HTERT RPE-1 (cell line): ENCODE data around the gene FAM222A.

Source experiments
- in situ Hi-C: fragments of 300-500 bp; cut with MboI; formaldehyde crosslinking; loops from 4 replicates; pipeline ENCODE4 v1.14.3; 2020; ENCODE audit warnings: low sequenced_read_pairs

Gene FAM222A

DNA sequence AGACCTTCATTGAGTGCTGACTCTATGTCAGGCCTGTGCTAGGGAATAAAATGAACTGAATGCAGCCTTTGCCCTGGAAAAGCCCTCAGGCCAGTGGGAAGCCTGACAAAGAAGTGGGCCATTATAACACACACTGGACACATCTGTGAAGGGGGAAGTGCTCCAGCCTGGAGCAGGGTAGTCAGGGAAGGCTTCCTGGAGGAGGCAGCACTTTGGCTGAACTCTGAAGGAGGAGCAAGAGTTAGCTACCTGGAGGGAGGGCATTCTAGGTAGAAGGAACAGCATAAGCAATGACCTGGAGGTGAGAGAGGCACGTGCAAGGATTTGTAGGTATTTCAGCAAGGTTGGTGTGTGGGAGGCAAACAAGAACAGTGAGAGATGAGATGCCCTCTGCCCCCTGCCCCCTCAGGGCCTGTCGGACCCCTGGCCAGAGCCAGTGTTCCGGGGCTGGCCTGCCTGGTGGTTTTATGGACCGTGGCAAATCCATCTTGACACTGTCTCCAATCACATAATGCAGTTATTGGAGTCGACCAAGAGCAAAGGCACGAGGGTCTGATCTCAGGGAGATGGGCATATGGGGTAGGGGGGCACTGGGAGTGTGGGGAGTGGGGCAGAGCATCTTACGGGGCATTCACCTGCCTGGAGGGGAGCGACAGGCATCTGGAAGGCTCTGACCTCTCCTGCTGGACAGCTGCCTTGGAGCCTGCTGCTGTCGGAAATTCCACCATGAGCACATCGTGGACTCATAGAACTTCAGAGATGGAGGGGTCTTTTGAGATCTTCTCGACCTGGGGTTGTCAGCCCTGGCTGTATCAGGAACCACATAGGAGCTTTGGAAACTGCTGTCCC lies 2.7 kb upstream of the FAM222A start:
- in situ Hi-C loops, result no loop called here

DNA sequence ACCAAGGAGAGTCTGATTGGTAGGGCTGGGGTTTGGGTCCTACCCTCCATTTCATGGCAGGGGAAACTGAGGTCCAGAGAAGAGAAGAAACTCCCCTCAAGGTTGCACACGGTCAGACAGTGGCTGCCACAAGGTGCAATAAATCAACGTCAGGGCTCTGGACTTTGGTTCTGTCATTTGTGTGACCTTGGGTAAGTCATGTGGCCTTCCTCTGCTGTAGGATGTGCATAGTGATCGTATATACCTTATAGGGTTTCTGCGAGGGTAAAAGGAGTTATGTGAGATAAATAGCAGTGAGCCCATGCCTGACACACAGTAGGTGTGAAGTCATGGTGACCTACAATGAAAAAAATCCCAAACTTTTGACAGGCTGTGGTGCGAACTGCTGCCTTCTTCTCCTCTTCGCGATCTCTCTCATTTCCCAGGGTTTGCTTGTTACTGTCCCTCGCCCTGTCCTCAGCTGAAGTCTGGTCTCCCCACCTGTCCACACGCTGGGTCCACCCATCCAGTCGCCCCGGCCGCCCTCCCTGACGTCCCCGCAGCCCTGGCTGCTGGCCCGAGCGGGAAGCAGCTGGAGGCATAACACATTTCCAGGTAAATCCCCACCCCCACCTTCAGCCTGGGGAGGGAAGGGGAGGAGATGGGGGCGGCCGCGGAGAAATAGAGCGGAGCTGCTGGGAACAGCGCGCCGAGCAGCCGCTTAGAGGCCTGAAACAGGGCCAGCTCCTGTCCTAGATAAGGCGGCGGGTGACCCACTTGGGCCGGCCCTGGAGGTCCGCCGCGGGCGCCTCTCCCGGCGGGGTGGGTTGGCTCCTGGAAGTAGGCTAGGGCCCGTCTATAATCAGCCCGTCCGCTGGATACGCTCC lies 1.8 kb upstream of the FAM222A start:
- in situ Hi-C loops, result no loop called here

GRCh38 chr12:109714141-109714912 lies 702 bp downstream of the FAM222A start:
- in situ Hi-C loops, result no loop called here

DNA sequence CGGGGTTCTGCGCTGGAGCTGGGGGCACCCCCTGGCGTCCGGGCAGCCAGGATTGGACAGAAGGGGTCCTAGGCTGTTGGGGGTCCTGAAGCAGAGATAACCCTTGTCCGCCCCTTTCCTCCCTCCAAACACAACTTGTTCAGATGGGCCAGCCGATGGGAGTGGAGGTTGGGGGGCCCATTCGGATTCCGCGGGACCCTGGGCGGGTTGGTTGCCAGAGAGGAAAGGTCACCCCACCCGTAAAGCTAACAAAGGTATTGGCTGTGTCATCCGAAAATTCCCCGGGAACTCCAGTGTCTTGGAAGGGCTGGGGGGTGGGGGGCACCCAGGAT lies 1.3 kb downstream of the FAM222A start:
- in situ Hi-C loops, result no loop called here

GRCh38 chr12:109715310-109716091 lies 1.9 kb downstream of the FAM222A start:
- in situ Hi-C loops, result no loop called here

DNA sequence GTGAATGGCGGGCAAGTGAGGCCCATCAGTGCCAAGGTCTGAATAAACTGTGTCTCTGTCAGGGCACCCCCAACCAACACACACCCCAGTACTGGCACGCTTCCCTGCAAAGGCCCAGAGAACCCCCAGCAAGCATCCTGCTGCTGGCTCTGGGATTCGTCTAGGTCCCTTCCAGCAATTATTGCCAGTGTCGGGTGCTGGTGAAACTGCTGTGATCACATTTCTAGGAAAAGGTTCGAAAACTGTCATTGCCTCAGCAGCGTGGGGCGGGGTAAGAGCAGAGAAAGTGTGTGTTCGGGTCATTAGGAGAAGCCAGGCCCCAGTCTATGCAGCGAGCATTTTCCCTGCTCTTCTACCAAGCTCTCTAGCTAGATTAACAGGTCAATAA lies 2.5 kb downstream of the FAM222A start:
- in situ Hi-C loops, result no loop called here

- in situ Hi-C loops, result no loop called here
Measured at GRCh38 chr12:109716512-109717389, 3.1 kb downstream of the FAM222A start.

DNA sequence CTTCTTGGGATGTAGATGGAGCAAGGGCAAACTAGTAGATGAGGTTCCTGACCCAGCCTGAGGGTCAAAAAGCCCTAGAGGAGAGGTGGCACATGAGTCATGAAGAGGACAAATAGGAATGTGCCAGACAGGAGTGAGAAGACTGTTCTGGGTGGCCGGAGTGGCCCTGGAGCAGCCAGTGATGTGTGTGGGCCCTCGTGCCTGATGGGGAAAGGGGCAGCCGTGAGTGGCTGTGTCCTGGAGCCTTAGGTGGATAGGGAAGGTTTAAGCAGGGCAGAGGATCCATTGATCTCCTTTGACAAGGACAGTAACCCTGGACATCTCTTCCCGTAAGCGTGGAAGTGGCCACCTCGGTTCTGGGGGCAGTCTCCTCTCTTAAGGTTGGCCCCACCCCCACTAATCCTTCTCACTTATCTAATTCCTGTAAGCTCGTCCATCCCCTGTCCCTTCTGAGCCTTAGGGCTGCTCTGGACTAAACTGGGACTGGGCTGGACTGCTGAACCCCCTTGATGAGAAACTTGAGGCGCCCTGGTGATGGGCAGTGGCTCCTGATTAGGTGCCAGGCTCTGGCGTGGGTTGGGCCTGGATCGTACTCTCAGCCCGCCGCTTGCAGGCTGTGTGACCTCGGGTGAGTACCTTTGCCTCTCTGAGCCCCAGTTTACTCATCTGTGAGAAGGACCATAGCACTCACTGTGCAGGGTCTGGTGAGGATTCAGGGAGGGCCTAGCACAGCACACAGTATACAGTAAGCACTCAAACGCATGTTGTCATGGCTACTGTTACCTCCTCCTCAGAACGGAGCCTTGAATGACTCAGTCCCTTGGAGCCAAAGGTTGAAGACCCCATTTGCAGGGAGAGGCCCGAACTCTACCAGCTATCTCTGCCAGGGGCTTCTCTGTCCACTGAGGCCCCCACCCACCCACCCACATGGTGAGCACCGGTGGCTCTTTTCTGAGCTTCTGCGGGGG lies 4.0 kb downstream of the FAM222A start:
- in situ Hi-C loops, result no loop called here

GRCh38 chr12:109718390-109718789 lies 4.8 kb downstream of the FAM222A start:
- in situ Hi-C loops, result no loop called here

DNA sequence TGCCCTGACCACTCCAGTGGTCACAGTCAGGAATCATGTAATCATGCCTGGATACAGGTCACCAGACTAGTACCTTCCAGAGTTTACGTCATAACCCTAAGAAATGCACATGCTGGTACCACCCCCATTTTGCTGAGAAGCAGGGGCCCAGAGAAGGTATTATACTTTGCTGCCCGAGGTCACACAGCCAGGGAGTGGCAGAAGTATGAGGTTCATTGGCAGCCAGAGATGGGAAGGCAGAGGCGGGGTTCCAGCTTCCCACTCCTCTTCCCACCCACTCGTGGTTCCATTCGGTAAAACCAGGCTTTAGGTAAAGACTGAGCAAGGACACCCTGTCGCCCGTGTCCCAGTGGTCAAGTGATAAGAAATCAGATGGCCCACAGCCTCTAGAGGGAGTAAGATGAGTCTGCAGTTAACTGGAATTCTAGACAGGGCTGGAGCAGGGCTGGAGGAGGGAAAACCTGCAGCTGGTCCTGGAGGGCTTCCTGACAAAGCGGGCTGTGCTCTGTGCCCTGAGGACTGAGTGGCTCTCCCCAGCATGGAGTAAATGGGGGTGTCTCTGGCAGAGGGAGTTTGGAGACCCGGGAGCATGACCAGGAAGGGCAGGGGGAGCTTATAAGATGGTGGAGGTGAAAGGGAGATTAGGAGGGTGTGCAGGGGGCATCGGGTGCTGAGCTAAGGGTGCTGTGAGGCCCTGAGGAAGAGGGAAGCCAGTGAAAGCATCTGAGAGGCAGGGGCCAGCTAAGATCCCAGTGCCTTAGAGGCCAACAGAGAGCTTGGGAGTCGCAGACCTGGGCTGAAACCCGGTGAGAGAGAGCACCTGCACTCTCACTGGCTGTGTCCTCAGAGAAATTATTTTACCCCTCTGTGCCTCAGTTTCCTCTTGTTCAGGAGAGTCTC lies 5.7 kb downstream of the FAM222A start:
- in situ Hi-C loops, result no loop called here

GRCh38 chr12:109720152-109720856 lies 6.7 kb downstream of the FAM222A start:
- in situ Hi-C loops, result no loop called here

DNA sequence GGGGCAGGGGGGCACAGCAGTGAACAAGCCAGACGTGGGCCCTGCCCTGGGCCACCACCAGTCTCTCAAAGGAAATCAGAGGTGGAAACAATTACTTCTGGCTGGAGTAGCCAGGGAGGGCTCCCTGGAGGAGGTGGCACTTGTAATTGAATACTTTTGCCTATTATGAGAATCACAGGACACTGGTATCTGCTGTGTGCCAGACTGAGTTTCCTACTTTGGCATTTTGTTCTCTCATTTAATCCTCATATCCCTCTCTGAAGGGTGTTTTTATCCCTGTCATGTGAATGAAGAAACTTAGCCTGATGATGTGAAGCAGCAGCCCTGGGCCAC lies 7.2 kb downstream of the FAM222A start:
- in situ Hi-C loops, result no loop called here

- in situ Hi-C loops, result no loop called here
Measured at GRCh38 chr12:109721276-109721675, 7.7 kb downstream of the FAM222A start.

DNA sequence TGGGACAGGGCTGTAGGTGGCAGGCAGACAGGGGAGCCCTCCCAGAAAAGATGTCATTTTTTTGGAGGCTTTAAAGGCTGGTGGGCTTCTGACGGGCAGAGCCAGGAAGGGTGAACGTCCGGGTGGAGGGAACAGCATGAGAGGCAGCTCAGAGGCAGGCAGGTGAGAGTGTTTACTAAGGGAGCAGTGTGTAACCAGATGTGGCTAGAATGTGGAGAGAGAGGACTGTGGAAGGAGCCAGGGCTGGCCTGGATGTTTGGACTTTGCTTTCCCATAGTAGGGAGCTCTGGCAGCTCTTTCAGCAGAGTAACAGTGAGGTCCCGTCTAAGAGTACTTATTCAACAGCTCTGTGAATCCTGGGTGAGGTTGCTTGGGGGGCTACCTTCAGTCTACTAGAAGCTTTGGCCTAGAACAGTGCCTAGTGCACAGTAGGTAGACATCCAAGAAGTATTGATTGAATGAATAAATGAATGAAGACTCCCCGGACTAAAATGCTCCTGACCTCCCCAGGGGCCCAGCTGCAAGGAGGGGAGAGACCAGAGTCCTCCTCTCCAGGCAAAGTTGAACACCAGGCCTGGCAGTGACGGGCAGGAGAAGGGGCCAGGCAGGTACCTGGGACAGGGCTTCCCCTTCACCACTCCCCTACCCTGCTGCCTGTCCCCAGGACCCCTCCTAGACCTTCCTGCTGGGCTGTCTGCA lies 8.5 kb downstream of the FAM222A start:
- in situ Hi-C loops, result no loop called here

- in situ Hi-C loops, result no loop called here
Measured at GRCh38 chr12:109722721-109723094, 9.1 kb downstream of the FAM222A start.

GRCh38 chr12:109723311-109723881 lies 9.8 kb downstream of the FAM222A start:
- in situ Hi-C loops, result no loop called here
